Astrocyte of the cerebellum (primary cell): ENCODE data around the gene PATL2.
"Not testable (repeated sequence)": the region's sequence is repeated elsewhere in the genome, so short reads cannot be mapped to it uniquely, and the experiment has no call there.

Experiments used
- DNase-seq: peaks from one replicate; pipeline ENCODE4 v3.0.0-alpha.2; 2011; ENCODE audit warnings: low read depth
- H3K4me3 ChIP-seq: 2 replicates; pipeline ENCODE4 v1.5.1; 2011; ENCODE audit warnings: mild to moderate bottlenecking, low read depth, low read length, moderate library complexity
- CTCF ChIP-seq: IDR thresholded peaks from 2 replicates; pipeline ENCODE4 v1.5.1; 2012; ENCODE audit warnings: low read length, low read depth, moderate library complexity, mild to moderate bottlenecking; ENCODE audit errors: missing control alignments
- in situ Hi-C: cut with HindIII; loops from 2 replicates; pipeline ENCODE4 v1.10.0; 2017; ENCODE audit warnings: low sequenced_read_pairs

PATL2 gene

GRCh38 chr15:44646460-44646859, 64.7 kb downstream of the PATL2 start:
- no peak for DNase-seq
- no peak for TF ChIP-seq CTCF
- no peak overlapping the region for H3K4me3 ChIP-seq
- in situ Hi-C loops: no loop called here

GRCh38 chr15:44641651-44642050, 69.5 kb downstream of the PATL2 start:
- H3K4me3 ChIP-seq: no peak overlapping the region
- in situ Hi-C loops: no loop called here
- no peak for TF ChIP-seq CTCF
- DNase-seq: no peak

- DNase-seq: no peak
- in situ Hi-C loops: no loop called here
- H3K4me3 ChIP-seq: no peak overlapping the region
- TF ChIP-seq CTCF: no peak
Measured at GRCh38 chr15:44636976-44637375, 74.1 kb downstream of the PATL2 start.

- no peak for TF ChIP-seq CTCF
- no peak for DNase-seq
- in situ Hi-C loops: no loop called here
- H3K4me3 ChIP-seq: no peak overlapping the region
Measured at GRCh38 chr15:44633603-44634002, 77.5 kb downstream of the PATL2 start.

- DNase-seq, in situ Hi-C loops, H3K4me3 ChIP-seq: not testable (repeated sequence)
Measured at GRCh38 chr15:44625286-44625685, 85.8 kb downstream of the PATL2 start.

- in situ Hi-C loops: no loop called here
Measured at GRCh38 chr15:44623178-44623577, 87.9 kb downstream of the PATL2 start.

GRCh38 chr15:44620081-44620480, 91.0 kb downstream of the PATL2 start:
- no peak for TF ChIP-seq CTCF
- in situ Hi-C loops: no loop called here
- no peak for DNase-seq
- no peak overlapping the region for H3K4me3 ChIP-seq

More at GRCh38 chr15:44623178-44623577, 87.9 kb downstream of the PATL2 start:
- no peak for DNase-seq
- TF ChIP-seq CTCF: no peak
- no peak overlapping the region for H3K4me3 ChIP-seq
